ENCODE data around the gene UBTD2. TPM values are rescaled to one million over a fixed set of nuclear protein-coding genes. Genes with fewer than 3 reads are reported as not detected.

UBTD2 gene
- total RNA-seq, 1 experiment from 2014 or later, result 18.3 TPM

- no TSS peak for BruUV-seq (replicated peaks)
- no peak for TF ChIP-seq CTCF (conservative IDR thresholded peaks at IDR 0.05; ENCODE audit: low read depth, low read length)
- no peak for TF ChIP-seq EZH2 (IDR thresholded peaks at IDR 0.05; ENCODE audit: borderline replicate concordance, low read depth, low read length, poor library complexity, severe bottlenecking)
- CTCF ChIA-PET, result no interaction called here
- POLR2A ChIA-PET (ENCODE audit: low non-redundant PET), result no interaction called here
- intact Hi-C loops (cut with micrococcal nuclease; ENCODE audit: unreplicated experiment), result no loop called here
- Histone ChIP-seq H3K36me3 (ENCODE audit: insufficient read depth, low read length, poor library complexity, severe bottlenecking) (no peaks in the 10 kb centered on the region), H3K4me1 (ENCODE audit: insufficient read depth, low read length, poor library complexity, severe bottlenecking) (no peaks in the 10 kb centered on the region), H3K4me3 (ENCODE audit: low read depth, low read length, poor library complexity, severe bottlenecking) (no peak overlapping the region), H3K27ac (ENCODE audit: low read depth, low read length, poor library complexity, severe bottlenecking) (no peak overlapping the region), H3K9me3 (ENCODE audit: low read depth, low read length, poor library complexity, severe bottlenecking) (no peaks in the 10 kb centered on the region), H3K27me3 (replicated peaks; ENCODE audit: insufficient read depth, low read depth, low read length, poor library complexity) (no peaks in the 10 kb centered on the region)
- DNase-seq (ENCODE audit: low spot score), result no peak
Observed at GRCh38 chr5:172311605-172312004, 28.0 kb upstream of the UBTD2 start.

GRCh38 chr5:172311026-172311425, 27.5 kb upstream of the UBTD2 start:
- Histone ChIP-seq H3K27ac (ENCODE audit: low read depth, low read length, poor library complexity, severe bottlenecking) (no peak overlapping the region), H3K9me3 (ENCODE audit: low read depth, low read length, poor library complexity, severe bottlenecking) (no peaks in the 10 kb centered on the region), H3K27me3 (replicated peaks; ENCODE audit: insufficient read depth, low read depth, low read length, poor library complexity) (no peaks in the 10 kb centered on the region), H3K36me3 (ENCODE audit: insufficient read depth, low read length, poor library complexity, severe bottlenecking) (no peaks in the 10 kb centered on the region), H3K4me3 (ENCODE audit: low read depth, low read length, poor library complexity, severe bottlenecking) (no peak overlapping the region), H3K4me1 (ENCODE audit: insufficient read depth, low read length, poor library complexity, severe bottlenecking) (no peaks in the 10 kb centered on the region)
- intact Hi-C loops (cut with micrococcal nuclease; ENCODE audit: unreplicated experiment), result no loop called here
- DNase-seq (ENCODE audit: low spot score), result no peak
- BruUV-seq (replicated peaks), result no TSS peak
- ChIA-PET POLR2A (ENCODE audit: low non-redundant PET) (no interaction called here), CTCF (no interaction called here)
- no peak for TF ChIP-seq EZH2 (IDR thresholded peaks at IDR 0.05; ENCODE audit: borderline replicate concordance, low read depth, low read length, poor library complexity, severe bottlenecking)
- TF ChIP-seq CTCF (conservative IDR thresholded peaks at IDR 0.05; ENCODE audit: low read depth, low read length), result no peak

GRCh38 chr5:172305380-172305779, 21.8 kb upstream of the UBTD2 start:
- BruUV-seq (replicated peaks), result no TSS peak
- no peak for DNase-seq (ENCODE audit: low spot score)
- intact Hi-C loops (cut with micrococcal nuclease; ENCODE audit: unreplicated experiment), result no loop called here
- CTCF ChIA-PET, result no interaction called here
- Histone ChIP-seq H3K27ac (ENCODE audit: low read depth, low read length, poor library complexity, severe bottlenecking) (no peak overlapping the region), H3K27me3 (replicated peaks; ENCODE audit: insufficient read depth, low read depth, low read length, poor library complexity) (no peaks in the 10 kb centered on the region), H3K4me3 (ENCODE audit: low read depth, low read length, poor library complexity, severe bottlenecking) (no peak overlapping the region), H3K4me1 (ENCODE audit: insufficient read depth, low read length, poor library complexity, severe bottlenecking) (no peaks in the 10 kb centered on the region), H3K9me3 (ENCODE audit: low read depth, low read length, poor library complexity, severe bottlenecking) (no peaks in the 10 kb centered on the region), H3K36me3 (ENCODE audit: insufficient read depth, low read length, poor library complexity, severe bottlenecking) (no peaks in the 10 kb centered on the region)
- POLR2A ChIA-PET (ENCODE audit: low non-redundant PET), result no interaction called here
- TF ChIP-seq EZH2 (IDR thresholded peaks at IDR 0.05; ENCODE audit: borderline replicate concordance, low read depth, low read length, poor library complexity, severe bottlenecking) (no peak), CTCF (conservative IDR thresholded peaks at IDR 0.05; ENCODE audit: low read depth, low read length) (no peak)

Measured in A673 (cell line).